IMR-90 (cell line): ENCODE results near the gene DACH1. TPM values are rescaled to one million over a fixed set of nuclear protein-coding genes. Genes with fewer than 3 reads are reported as not detected.

Experiments used
- ATAC-seq: fragments of 200-7000 bp; cut with Tn5 transposase; 2 replicates; pipeline ENCODE4 v1.9.1; 2020; ENCODE audit warnings: low read depth, mild to moderate bottlenecking, moderate library complexity
- BruUV-seq: library from RNA; stranded (reverse); fragments of 400-500 nt; replicated peaks from 2 replicates; lab custom pipeline; 2021; lab: Mats Ljungman, UMichigan
- CTCF ChIA-PET: fragments of 300-600 bp; formaldehyde crosslinking; extraction: SDS; loops from one replicate; lab custom pipeline; 2021; ENCODE audit warnings: antibody characterized with exemption; lab: Yijun Ruan, JAX
- POLR2A ChIA-PET: fragments of 300-600 bp; sonication (Branson Sonifier 250); formaldehyde crosslinking; loops from one replicate; lab custom pipeline; 2022; ENCODE audit warnings: antibody characterized with exemption; ENCODE audit not compliant: unreplicated experiment; lab: Charles Lee
- DNase-seq: peaks from one replicate; pipeline ENCODE4 v3.0.0; 2013
- H2AFZ ChIP-seq: replicated peaks from 2 replicates; pipeline ENCODE3; 2013; ENCODE audit warnings: low read length, mild to moderate bottlenecking; ENCODE audit not compliant: poor library complexity
- H2AK5ac ChIP-seq: 2 replicates; pipeline ENCODE4 v1.6.1; 2013; ENCODE audit warnings: low read depth, low read length, inconsistent platforms
- H2AK9ac ChIP-seq: replicated peaks from 2 replicates; pipeline ENCODE3; 2013; ENCODE audit warnings: mild to moderate bottlenecking, low read depth, low read length, moderate library complexity; ENCODE audit not compliant: poor library complexity
- H2BK120ac ChIP-seq: 2 replicates; pipeline ENCODE4 v1.6.1; 2013; ENCODE audit warnings: low read depth, low read length, inconsistent platforms
- H2BK15ac ChIP-seq: 3 replicates; pipeline ENCODE4 v1.6.1; 2013; ENCODE audit warnings: low read depth, low read length, inconsistent platforms
- H2BK20ac ChIP-seq: 2 replicates; pipeline ENCODE4 v1.6.1; 2013; ENCODE audit warnings: low read depth, mild to moderate bottlenecking, inconsistent platforms, low read length, moderate library complexity
- H2BK5ac ChIP-seq: 2 replicates; pipeline ENCODE4 v1.6.1; 2013; ENCODE audit warnings: mild to moderate bottlenecking, low read depth, low read length, inconsistent platforms; ENCODE audit not compliant: poor library complexity, severe bottlenecking
- H3K14ac ChIP-seq: replicated peaks from 2 replicates; pipeline ENCODE4 v1.6.1; 2013; ENCODE audit warnings: low read depth, low read length, inconsistent platforms
- H3K18ac ChIP-seq: 2 replicates; pipeline ENCODE4 v1.6.1; 2013; ENCODE audit warnings: low read depth, low read length, control low read depth
- H3K23ac ChIP-seq: 2 replicates; pipeline ENCODE4 v1.6.1; 2013; ENCODE audit warnings: low read depth, low read length, inconsistent platforms
- H3K27ac ChIP-seq: 2 replicates; pipeline ENCODE4 v1.5.1; 2013; ENCODE audit warnings: mild to moderate bottlenecking, control low read depth, low read length; ENCODE audit not compliant: insufficient read depth
- H3K27me3 ChIP-seq: 2 replicates; pipeline ENCODE4 v1.6.1; 2013; ENCODE audit warnings: low read length; ENCODE audit not compliant: control insufficient read depth, insufficient read depth
- H3K36me3 ChIP-seq: 2 replicates; pipeline ENCODE4 v1.6.1; 2013; ENCODE audit warnings: low read length, mixed read lengths; ENCODE audit not compliant: control insufficient read depth, insufficient read depth
- H3K4ac ChIP-seq: 2 replicates; pipeline ENCODE4 v1.6.1; 2013; ENCODE audit warnings: low read depth, low read length, inconsistent platforms
- H3K4me1 ChIP-seq: 2 replicates; pipeline ENCODE4 v1.6.1; 2013; ENCODE audit warnings: low read length, mixed read lengths; ENCODE audit not compliant: control insufficient read depth, insufficient read depth
- H3K4me2 ChIP-seq: 2 replicates; pipeline ENCODE4 v1.6.1; 2013; ENCODE audit warnings: low read depth, mild to moderate bottlenecking, control low read depth, low read length, moderate library complexity
- H3K4me3 ChIP-seq: 2 replicates; pipeline ENCODE4 v1.5.1; 2013; ENCODE audit warnings: low read depth, mild to moderate bottlenecking, control low read depth, low read length, moderate library complexity; ENCODE audit not compliant: insufficient read depth
- H3K56ac ChIP-seq: 2 replicates; pipeline ENCODE4 v1.6.1; 2013; ENCODE audit warnings: low read length, inconsistent platforms; ENCODE audit not compliant: insufficient read depth; ENCODE audit errors: extremely low read depth
- H3K79me1 ChIP-seq, 2 experiments: 2 replicates each; pipeline ENCODE4 v1.6.1; 2013; ENCODE audit warnings: low read length in 2 of 2, inconsistent platforms in 1 of 2, low read depth in 1 of 2
- H3K9ac ChIP-seq: 2 replicates; pipeline ENCODE4 v1.6.1; 2013; ENCODE audit warnings: low read depth, low read length, control low read depth
- H3K9me1 ChIP-seq: 2 replicates; pipeline ENCODE4 v1.6.1; 2013; ENCODE audit warnings: low read length, inconsistent platforms; ENCODE audit not compliant: insufficient read depth
- H3K9me3 ChIP-seq: 2 replicates; pipeline ENCODE4 v1.6.1; 2013; ENCODE audit warnings: low read length; ENCODE audit not compliant: control insufficient read depth, insufficient read depth
- H4K20me1 ChIP-seq: 2 replicates; pipeline ENCODE4 v1.6.1; 2013; ENCODE audit warnings: low read length, inconsistent platforms; ENCODE audit not compliant: insufficient read depth
- H4K5ac ChIP-seq: 2 replicates; pipeline ENCODE4 v1.6.1; 2013; ENCODE audit warnings: mild to moderate bottlenecking, low read depth, low read length, control low read depth
- H4K8ac ChIP-seq, 2 experiments: 2 replicates each; pipeline ENCODE4 v1.6.1; 2013; ENCODE audit warnings: low read depth in 2 of 2, low read length in 2 of 2, control low read depth in 1 of 2, inconsistent platforms in 1 of 2
- H4K91ac ChIP-seq: 2 replicates; pipeline ENCODE4 v1.6.1; 2013; ENCODE audit warnings: low read depth, low read length, inconsistent platforms; ENCODE audit not compliant: insufficient read depth
- BHLHE40 ChIP-seq: fragments of 150-350 bp; IDR thresholded peaks from 2 replicates; pipeline ENCODE4 v1.6.1; 2016; ENCODE audit warnings: mild to moderate bottlenecking, low read depth, low read length
- CEBPB ChIP-seq: IDR thresholded peaks from 2 replicates; pipeline ENCODE4 v1.6.1; 2012; ENCODE audit warnings: low read depth, low read length, improper control_type of control experiment
- CHD1 ChIP-seq: IDR thresholded peaks from 2 replicates; pipeline ENCODE4 v1.6.1; 2012; ENCODE audit warnings: low read depth, low read length, improper control_type of control experiment
- ELK1 ChIP-seq: fragments of 150-350 bp; IDR thresholded peaks from 2 replicates; pipeline ENCODE4 v1.6.1; 2016; ENCODE audit warnings: low read depth, mild to moderate bottlenecking, low read length, moderate library complexity, borderline replicate concordance
- FOS ChIP-seq: fragments of 150-350 bp; IDR thresholded peaks from 2 replicates; pipeline ENCODE4 v1.6.1; 2016; ENCODE audit warnings: low read depth, low read length
- MAFK ChIP-seq: IDR thresholded peaks from 2 replicates; pipeline ENCODE4 v1.6.1; 2012; ENCODE audit warnings: low read depth, low read length, improper control_type of control experiment
- MAZ ChIP-seq: IDR thresholded peaks from 2 replicates; pipeline ENCODE4 v1.6.1; 2012; ENCODE audit warnings: low read depth, mild to moderate bottlenecking, low read length, improper control_type of control experiment, moderate library complexity, borderline replicate concordance
- MXI1 ChIP-seq: IDR thresholded peaks from 2 replicates; pipeline ENCODE4 v1.6.1; 2012; ENCODE audit warnings: low read depth, mild to moderate bottlenecking, low read length, moderate library complexity, borderline replicate concordance
- NFE2L2 ChIP-seq: fragments of 150-350 bp; IDR thresholded peaks from 2 replicates; pipeline ENCODE4 v1.6.1; 2016; ENCODE audit warnings: low read depth, mild to moderate bottlenecking, low read length
- POLR2A ChIP-seq: IDR thresholded peaks from 2 replicates; pipeline ENCODE4 v1.6.1; 2012; ENCODE audit warnings: mild to moderate bottlenecking, low read depth, low read length
- RAD21 ChIP-seq: IDR thresholded peaks from 2 replicates; pipeline ENCODE4 v1.6.1; 2012; ENCODE audit warnings: low read length, improper control_type of control experiment
- RCOR1 ChIP-seq: IDR thresholded peaks from 2 replicates; pipeline ENCODE4 v1.6.1; 2012; ENCODE audit warnings: mild to moderate bottlenecking, low read length, improper control_type of control experiment; ENCODE audit not compliant: insufficient replicate concordance
- RFX5 ChIP-seq: IDR thresholded peaks from 2 replicates; pipeline ENCODE4 v1.8.0; 2012; ENCODE audit warnings: low read depth, mild to moderate bottlenecking, low read length, moderate library complexity
- SMC3 ChIP-seq: fragments of 150-350 bp; IDR thresholded peaks from 2 replicates; pipeline ENCODE4 v1.6.1; 2016; ENCODE audit warnings: low read depth, mild to moderate bottlenecking, antibody characterized with exemption, low read length, moderate library complexity
- USF2 ChIP-seq: fragments of 150-350 bp; IDR thresholded peaks from 2 replicates; pipeline ENCODE4 v1.6.1; 2017; ENCODE audit warnings: mild to moderate bottlenecking, antibody characterized with exemption, low read length, low read depth
- WGBS, 2 experiments: methylation state at CpG; one replicate each; pipeline versions ENCODE4 v1.1.5 to v1.1.7; 2013; ENCODE audit warnings: missing lambda C conversion rate in 2 of 2; ENCODE audit not compliant: insufficient read length in 1 of 2; ENCODE audit errors: extremely low coverage in 2 of 2; 5-methylcytosine and 5-hydroxymethylcytosine counted together
- dilution Hi-C: fragments of 300-500 bp; cut with HindIII; formaldehyde crosslinking; loops from one replicate; pipeline ENCODE4 v1.14.3; 2018; ENCODE audit warnings: low sequenced_read_pairs; ENCODE audit not compliant: unreplicated experiment
- in situ Hi-C: fragments of 300-500 bp; cut with MboI; formaldehyde crosslinking; loops from 3 replicates; pipeline ENCODE4 v1.14.3; 2019; ENCODE audit warnings: low sequenced_read_pairs, inconsistent platforms, mixed read lengths
- intact Hi-C: fragments of 100-400 bp; cut with micrococcal nuclease; formaldehyde crosslinking; loops from 2 replicates; pipeline ENCODE4 v1.10.0; 2022
- polyA plus RNA-seq, 3 experiments: library from polyadenylated mRNA; depleted of rRNA; stranded (reverse); fragments of >200 nt; gene quantifications; 2 replicates each; pipeline ENCODE4 v1.2.3, GENCODE V29; 2012; ENCODE audit warnings: low replicate concordance in 1 of 3
- total RNA-seq: library from RNA; depleted of rRNA; stranded (reverse); fragments of >200 nt; gene quantifications from 2 replicates; pipeline ENCODE4 v1.2.3, GENCODE V29; 2012
- TF ChIP-seq, protein P1 (sequence below): conservative IDR thresholded peaks from 2 replicates; pipeline ENCODE4 v1.5.1; 2012; ENCODE audit warnings: mild to moderate bottlenecking, low read depth, low read length, improper control_type of control experiment

The DACH1 gene
- total and polyA plus RNA-seq, 2 of the 4 experiments (the other 2 are of a cell fraction): not detected

GRCh38 chr13:71699342-71699741 lies 167.7 kb downstream of the DACH1 start:
- Histone ChIP-seq H2BK120ac (no peak overlapping the region), H3K4me2 (no peak overlapping the region), H3K23ac (no peak overlapping the region), H4K8ac (no peak overlapping the region), H2AK9ac (no peak overlapping the region), H4K5ac (no peak overlapping the region), H3K79me1 (no peaks in the 10 kb centered on the region), H2AFZ (no peak overlapping the region), H3K4ac (no peak overlapping the region), H4K91ac (no peak overlapping the region), H2BK20ac (no peak overlapping the region), H4K20me1 (no peaks in the 10 kb centered on the region), H3K18ac (no peak overlapping the region), H2BK15ac (no peak overlapping the region), H2AK5ac (no peak overlapping the region), H3K14ac (no peak overlapping the region), H3K9me1 (no peaks in the 10 kb centered on the region), H3K9ac (no peak overlapping the region), H3K9me3 (no peaks in the 10 kb centered on the region), H2BK5ac (no peak overlapping the region), H3K27me3 (no peaks in the 10 kb centered on the region), H3K36me3 (no peaks in the 10 kb centered on the region), H3K27ac (no peak overlapping the region), H3K4me3 (no peak overlapping the region), H3K4me1 (no peaks in the 10 kb centered on the region), H3K56ac (no peak overlapping the region)
- intact Hi-C loops (no loop called here), dilution Hi-C loops (no loop called here), in situ Hi-C loops (no loop called here)
- no TSS peak for BruUV-seq
- DNase-seq (no peak), ATAC-seq (no peak)
- CTCF ChIA-PET: interaction anchor here (0.7 kb wide), 1 partner anchor 9 kb away, joined by 3 read pairs; no protein-coding TSS in a partner anchor
- no peak for TF ChIP-seq ELK1
- TF ChIP-seq CHD1: no peak
- no peak for TF ChIP-seq USF2
- no peak for TF ChIP-seq RCOR1
- TF ChIP-seq, protein P1, sequence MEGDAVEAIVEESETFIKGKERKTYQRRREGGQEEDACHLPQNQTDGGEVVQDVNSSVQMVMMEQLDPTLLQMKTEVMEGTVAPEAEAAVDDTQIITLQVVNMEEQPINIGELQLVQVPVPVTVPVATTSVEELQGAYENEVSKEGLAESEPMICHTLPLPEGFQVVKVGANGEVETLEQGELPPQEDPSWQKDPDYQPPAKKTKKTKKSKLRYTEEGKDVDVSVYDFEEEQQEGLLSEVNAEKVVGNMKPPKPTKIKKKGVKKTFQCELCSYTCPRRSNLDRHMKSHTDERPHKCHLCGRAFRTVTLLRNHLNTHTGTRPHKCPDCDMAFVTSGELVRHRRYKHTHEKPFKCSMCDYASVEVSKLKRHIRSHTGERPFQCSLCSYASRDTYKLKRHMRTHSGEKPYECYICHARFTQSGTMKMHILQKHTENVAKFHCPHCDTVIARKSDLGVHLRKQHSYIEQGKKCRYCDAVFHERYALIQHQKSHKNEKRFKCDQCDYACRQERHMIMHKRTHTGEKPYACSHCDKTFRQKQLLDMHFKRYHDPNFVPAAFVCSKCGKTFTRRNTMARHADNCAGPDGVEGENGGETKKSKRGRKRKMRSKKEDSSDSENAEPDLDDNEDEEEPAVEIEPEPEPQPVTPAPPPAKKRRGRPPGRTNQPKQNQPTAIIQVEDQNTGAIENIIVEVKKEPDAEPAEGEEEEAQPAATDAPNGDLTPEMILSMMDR: no peak
- no peak for TF ChIP-seq FOS
- TF ChIP-seq MAFK: no peak
- no peak for TF ChIP-seq MAZ
- TF ChIP-seq NFE2L2: no peak
- TF ChIP-seq POLR2A: no peak
- no peak for TF ChIP-seq SMC3
- TF ChIP-seq MXI1: no peak
- TF ChIP-seq BHLHE40: no peak
- TF ChIP-seq RFX5: no peak
- no peak for TF ChIP-seq CEBPB
- no peak for TF ChIP-seq RAD21
- POLR2A ChIA-PET: no interaction called here
- no CpG with 5 or more reads among the region's 2 CpGs for WGBS, 2 experiments
